OCI-LY7 (cell line): Measurements from ENCODE around the gene ASCC1. TPM values are rescaled to one million over a fixed set of nuclear protein-coding genes. Genes with fewer than 3 reads are reported as not detected.

ENCODE experiments used
- BruUV-seq: library from RNA; stranded (reverse); fragments of 400-500 nt; replicated peaks from 2 replicates; lab custom pipeline; 2021; lab: Mats Ljungman, UMichigan
- CTCF ChIA-PET: fragments of 300-600 bp; sonication (Branson Sonifier 250); formaldehyde crosslinking; loops from one replicate; lab custom pipeline; 2022; ENCODE audit warnings: antibody characterized with exemption; ENCODE audit not compliant: unreplicated experiment; lab: Charles Lee
- POLR2A ChIA-PET: fragments of 300-600 bp; sonication (Branson Sonifier 250); formaldehyde crosslinking; loops from one replicate; lab custom pipeline; 2022; ENCODE audit warnings: antibody characterized with exemption; lab: Charles Lee
- DNase-seq: peaks from one replicate; pipeline ENCODE4 v3.0.0-alpha.2; 2015; ENCODE audit warnings: low spot score
- H2AFZ ChIP-seq: fragments of 200-600 bp; sonication (generic), shearing (Covaris generic); 2 replicates; pipeline ENCODE4 v1.6.1; 2014; ENCODE audit warnings: mild to moderate bottlenecking, antibody characterized with exemption, low read length, moderate library complexity
- H3K27ac ChIP-seq: fragments of 200-600 bp; sonication (generic); 2 replicates; pipeline ENCODE4 v1.5.1; 2014; ENCODE audit warnings: mixed run types, low read depth, mild to moderate bottlenecking, moderate library complexity, low read length, inconsistent platforms; ENCODE audit not compliant: poor library complexity, severe bottlenecking
- H3K36me3 ChIP-seq: fragments of 200-600 bp; sonication (generic); 2 replicates; pipeline ENCODE4 v1.6.1; 2014; ENCODE audit warnings: mild to moderate bottlenecking, antibody characterized with exemption, low read length, moderate library complexity, mixed read lengths; ENCODE audit not compliant: insufficient read depth
- H3K4me1 ChIP-seq: fragments of 200-600 bp; sonication (generic); 2 replicates; pipeline ENCODE4 v1.5.1; 2014; ENCODE audit warnings: mild to moderate bottlenecking, low read length; ENCODE audit not compliant: insufficient read depth, poor library complexity, severe bottlenecking
- H3K4me2 ChIP-seq: fragments of 200-600 bp; sonication (generic); 2 replicates; pipeline ENCODE4 v1.6.1; 2014; ENCODE audit warnings: mild to moderate bottlenecking, low read length
- H3K4me3 ChIP-seq: fragments of 200-600 bp; sonication (generic); 2 replicates; pipeline ENCODE4 v1.5.1; 2014; ENCODE audit warnings: mild to moderate bottlenecking, low read depth, low read length; ENCODE audit not compliant: poor library complexity, severe bottlenecking
- H3K79me2 ChIP-seq: fragments of 200-600 bp; sonication (generic); 2 replicates; pipeline ENCODE4 v1.6.1; 2016; ENCODE audit warnings: low read depth, mild to moderate bottlenecking, low read length, moderate library complexity, mixed read lengths; ENCODE audit not compliant: insufficient read depth
- H3K9me2 ChIP-seq: fragments of 200-600 bp; sonication (generic); 2 replicates; pipeline ENCODE4 v1.6.1; 2016; ENCODE audit warnings: mild to moderate bottlenecking, low read length, mixed read lengths; ENCODE audit not compliant: insufficient read depth
- H3K9me3 ChIP-seq: fragments of 200-600 bp; sonication (generic); 2 replicates; pipeline ENCODE4 v1.6.1; 2014; ENCODE audit warnings: mild to moderate bottlenecking, mixed run types, low read length, mixed read lengths
- H4K20me1 ChIP-seq: fragments of 200-600 bp; sonication (generic); 2 replicates; pipeline ENCODE4 v1.6.1; 2014; ENCODE audit warnings: mild to moderate bottlenecking, antibody characterized with exemption, low read length, moderate library complexity, mixed read lengths; ENCODE audit not compliant: insufficient read depth
- CTCF ChIP-seq: fragments of 200-600 bp; sonication (generic); conservative IDR thresholded peaks from 2 replicates; pipeline ENCODE4 v1.5.1; 2014; ENCODE audit warnings: mild to moderate bottlenecking, antibody characterized with exemption, low read length, moderate library complexity, mixed read lengths
- EZH2phosphoT487 ChIP-seq: fragments of 200-600 bp; sonication (generic); IDR thresholded peaks from 2 replicates; pipeline ENCODE4 v1.6.1; 2018; ENCODE audit warnings: low read depth, borderline replicate concordance, mild to moderate bottlenecking, mixed run types, antibody characterized with exemption, low read length, moderate library complexity, mixed read lengths
- intact Hi-C: fragments of 100-400 bp; cut with micrococcal nuclease; formaldehyde crosslinking; loops from one replicate; pipeline ENCODE4 v1.10.0; 2022; ENCODE audit not compliant: unreplicated experiment
- total RNA-seq, 2 experiments: library from RNA; depleted of rRNA in 1 of 2; stranded (reverse); fragments of >200 nt in 1 of 2; shearing (Covaris generic) in 1 of 2; gene quantifications; 2 replicates each; pipeline ENCODE4 v1.2.3, GENCODE V29; 2014 to 2022

ASCC1 gene
- total RNA-seq, 2 experiments from 2014 or later, result 27.1 to 59.9 TPM

DNA sequence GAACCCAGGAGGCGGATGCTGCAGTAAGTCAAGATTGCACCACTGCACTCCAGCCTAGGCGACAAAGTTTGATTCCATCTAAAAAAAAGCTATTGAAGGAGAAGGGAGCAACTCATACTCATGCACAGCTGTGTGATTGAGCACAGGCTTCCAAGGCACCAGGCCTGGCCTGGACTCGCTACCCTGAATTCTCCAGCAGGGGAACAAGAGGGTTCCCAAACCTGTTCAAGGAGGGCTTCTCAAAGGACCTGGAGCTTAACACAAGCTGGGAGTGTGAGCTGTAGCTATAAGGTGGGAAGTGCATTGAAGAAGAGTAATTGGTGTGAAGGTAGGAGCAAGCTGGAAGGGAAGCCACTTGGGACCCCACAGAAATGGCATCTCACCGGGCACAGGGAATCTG lies 42.5 kb upstream of the ASCC1 start:
- Histone ChIP-seq H4K20me1 (no peaks in the 10 kb centered on the region), H3K9me3 (no peaks in the 10 kb centered on the region), H3K36me3 (no peaks in the 10 kb centered on the region), H3K4me1 (peaks cover 73% of the 10 kb centered on the region), H2AFZ (no peak overlapping the region), H3K27ac (no peak overlapping the region), H3K79me2 (no peaks in the 10 kb centered on the region), H3K4me3 (no peak overlapping the region), H3K9me2 (no peaks in the 10 kb centered on the region), H3K4me2 (no peak overlapping the region)
- DNase-seq, result no peak
- no peak for TF ChIP-seq EZH2phosphoT487
- TF ChIP-seq CTCF, result no peak
- intact Hi-C loops, result no loop called here
- POLR2A ChIA-PET, result interaction anchor here (0.8 to 4.8 kb wide), 5 partner anchors 11 to 74 kb away, joined by 3 to 37 read pairs (median 17); partner anchors contain the start of gene DDIT4
- no TSS peak for BruUV-seq
- CTCF ChIA-PET, result interaction anchor here (0.7 to 1.7 kb wide), 2 partner anchors 16 to 63 kb away, joined by 4 to 6 read pairs; no protein-coding TSS in a partner anchor

- Histone ChIP-seq H3K9me2 (no peaks in the 10 kb centered on the region), H3K79me2 (no peaks in the 10 kb centered on the region), H3K9me3 (no peaks in the 10 kb centered on the region), H3K27ac (no peak overlapping the region), H4K20me1 (no peaks in the 10 kb centered on the region), H2AFZ (peak overlapping the region; percentile 36; the same call in 1 of the 2 replicates), H3K4me2 (peak overlapping the region; percentile 42), H3K4me3 (no peak overlapping the region), H3K36me3 (no peaks in the 10 kb centered on the region), H3K4me1 (peaks cover 59% of the 10 kb centered on the region)
- POLR2A ChIA-PET, result interaction anchor here (0.6 to 4.8 kb wide), 2 partner anchors 10 to 169 kb away, joined by 5 to 37 read pairs; no protein-coding TSS in a partner anchor
- no TSS peak for BruUV-seq
- peak; percentile 32 for DNase-seq
- CTCF ChIA-PET, result no interaction called here
- no peak for TF ChIP-seq EZH2phosphoT487
- intact Hi-C loops, result no loop called here
Measured at GRCh38 chr10:72257051-72257892, 41.2 kb upstream of the ASCC1 start.

DNA sequence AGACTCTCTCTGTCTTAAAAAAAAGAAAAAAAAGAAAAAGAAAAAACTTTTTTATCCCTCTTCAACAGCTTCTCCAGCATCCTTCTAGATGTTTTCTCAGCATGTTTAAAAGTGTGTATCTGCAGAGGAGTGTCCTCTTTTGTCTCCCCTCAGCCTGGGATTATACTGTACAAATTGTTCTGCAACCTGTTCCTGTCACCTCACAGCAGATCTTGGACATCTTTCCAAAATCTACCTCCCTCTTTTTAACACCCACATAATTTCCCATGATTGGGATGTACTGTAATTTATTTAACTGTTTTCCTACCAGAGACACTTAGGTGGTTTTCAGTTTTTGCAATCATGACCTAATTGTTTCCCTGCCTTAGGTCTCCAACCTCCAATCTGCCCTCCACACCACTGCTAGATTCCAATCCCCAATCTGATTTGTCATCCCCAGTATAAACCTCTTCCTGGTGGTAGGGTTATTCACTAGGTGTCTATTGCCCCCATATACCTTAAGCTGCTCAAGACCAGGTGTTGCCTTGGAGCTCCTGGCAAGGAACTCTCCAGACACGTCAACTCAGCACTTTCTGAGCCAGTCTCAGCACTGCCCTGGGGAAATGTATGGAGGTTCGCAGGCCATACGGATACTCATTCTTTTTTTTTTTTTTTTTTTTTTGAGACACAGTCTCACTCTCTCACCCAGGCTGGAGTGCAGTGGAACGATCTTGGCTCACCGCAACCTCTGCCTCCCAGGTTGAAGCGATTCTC lies 40.1 kb upstream of the ASCC1 start:
- TF ChIP-seq CTCF (no peak), EZH2phosphoT487 (no peak)
- ChIA-PET POLR2A (interaction anchor here (0.6 to 1.2 kb wide), 5 partner anchors 8 to 416 kb away, joined by 3 to 5 read pairs (median 4); no protein-coding TSS in a partner anchor), CTCF (no interaction called here)
- no peak overlapping the region for H3K4me2 ChIP-seq
- peaks cover 48% of the 10 kb centered on the region for H3K4me1 ChIP-seq
- no peaks in the 10 kb centered on the region for H3K79me2 ChIP-seq
- no peak for DNase-seq
- no peaks in the 10 kb centered on the region for H3K9me3 ChIP-seq
- no peaks in the 10 kb centered on the region for H4K20me1 ChIP-seq
- no peak overlapping the region for H3K4me3 ChIP-seq
- H3K9me2 ChIP-seq, result no peaks in the 10 kb centered on the region
- intact Hi-C loops, result no loop called here
- H3K27ac ChIP-seq, result no peak overlapping the region
- H3K36me3 ChIP-seq, result no peaks in the 10 kb centered on the region
- H2AFZ ChIP-seq, result no peak overlapping the region
- no TSS peak for BruUV-seq
